ENCODE measurements around the gene GALNTL6. TPM values are rescaled to one million over a fixed set of nuclear protein-coding genes. Genes with fewer than 3 reads are reported as not detected.

GALNTL6 gene
- total RNA-seq, 2 donors from 2014 or later: 0.92 to 3.8 TPM

DNA sequence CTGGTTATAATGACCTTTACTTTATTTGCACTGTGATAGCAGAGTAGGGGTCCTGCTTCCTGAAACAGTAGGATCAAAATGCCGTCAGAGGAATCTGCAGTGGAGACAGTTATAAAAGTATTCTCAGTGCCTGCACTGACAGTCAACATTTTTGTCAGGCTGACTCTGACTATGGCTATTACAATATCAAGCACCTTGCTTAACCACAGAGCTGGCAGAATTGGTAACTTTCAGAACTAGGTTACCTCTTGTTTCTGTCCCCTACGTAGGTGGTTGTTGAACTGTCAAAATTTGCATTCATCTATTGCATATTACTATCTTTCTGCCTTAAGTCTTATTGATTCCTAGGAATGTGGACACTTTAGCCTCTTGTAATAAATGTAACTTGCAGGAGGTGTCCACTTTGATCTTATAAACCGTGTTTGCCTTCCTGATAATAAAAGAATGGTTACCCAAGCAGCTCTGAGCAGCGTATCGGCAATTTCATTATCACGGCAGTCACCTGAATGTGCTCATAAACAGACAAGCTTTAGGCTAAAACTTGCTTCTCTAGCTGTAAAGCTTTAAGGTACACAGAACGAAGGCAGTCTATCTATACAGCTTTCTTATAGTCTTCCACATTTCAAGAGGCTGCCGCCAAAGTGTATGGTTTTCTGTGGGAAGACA lies 1002.4 kb downstream of the GALNTL6 start:
- Histone ChIP-seq H3K27ac (no peak overlapping the region), H3K36me3 (no peaks in the 10 kb centered on the region), H3K9me3 (no peaks in the 10 kb centered on the region), H3K4me3 (no peak overlapping the region), H3K27me3 (replicated peaks; ENCODE audit: insufficient read depth) (no peaks in the 10 kb centered on the region), H3K4me1 (ENCODE audit: control insufficient read depth in 1 of 2, low read depth in 2 of 2) (no peaks in the 10 kb centered on the region)
- TF ChIP-seq, protein P1, sequence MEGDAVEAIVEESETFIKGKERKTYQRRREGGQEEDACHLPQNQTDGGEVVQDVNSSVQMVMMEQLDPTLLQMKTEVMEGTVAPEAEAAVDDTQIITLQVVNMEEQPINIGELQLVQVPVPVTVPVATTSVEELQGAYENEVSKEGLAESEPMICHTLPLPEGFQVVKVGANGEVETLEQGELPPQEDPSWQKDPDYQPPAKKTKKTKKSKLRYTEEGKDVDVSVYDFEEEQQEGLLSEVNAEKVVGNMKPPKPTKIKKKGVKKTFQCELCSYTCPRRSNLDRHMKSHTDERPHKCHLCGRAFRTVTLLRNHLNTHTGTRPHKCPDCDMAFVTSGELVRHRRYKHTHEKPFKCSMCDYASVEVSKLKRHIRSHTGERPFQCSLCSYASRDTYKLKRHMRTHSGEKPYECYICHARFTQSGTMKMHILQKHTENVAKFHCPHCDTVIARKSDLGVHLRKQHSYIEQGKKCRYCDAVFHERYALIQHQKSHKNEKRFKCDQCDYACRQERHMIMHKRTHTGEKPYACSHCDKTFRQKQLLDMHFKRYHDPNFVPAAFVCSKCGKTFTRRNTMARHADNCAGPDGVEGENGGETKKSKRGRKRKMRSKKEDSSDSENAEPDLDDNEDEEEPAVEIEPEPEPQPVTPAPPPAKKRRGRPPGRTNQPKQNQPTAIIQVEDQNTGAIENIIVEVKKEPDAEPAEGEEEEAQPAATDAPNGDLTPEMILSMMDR (IDR thresholded peaks at IDR 0.05): no peak
- no peak for DNase-seq (ENCODE audit: low spot score)
- no peak for ATAC-seq (ENCODE audit: insufficient number of reproducible peaks, low FRiP score, low read depth)

DNA sequence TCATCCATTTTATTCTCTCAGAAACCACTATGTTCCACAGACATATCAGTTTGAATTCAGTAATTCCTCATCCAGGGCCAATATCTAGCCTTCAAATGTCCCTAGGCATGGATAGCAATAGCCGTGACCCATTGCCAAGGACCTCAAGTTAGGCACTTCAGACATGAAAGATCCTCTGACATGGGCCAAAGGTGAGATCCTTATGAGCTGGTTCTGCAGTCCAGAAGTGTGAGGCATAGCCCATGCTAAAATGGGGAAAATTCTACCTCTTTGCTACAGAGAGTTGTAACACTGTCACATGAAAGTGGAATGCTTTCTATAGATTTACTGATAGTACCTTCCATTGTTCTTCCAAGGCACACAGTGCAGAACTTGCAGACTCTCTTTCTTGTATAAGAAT lies 1005.7 kb downstream of the GALNTL6 start:
- ATAC-seq (ENCODE audit: insufficient number of reproducible peaks, low FRiP score, low read depth) (no peak), DNase-seq (ENCODE audit: low spot score) (no peak)
- no peaks in the 10 kb centered on the region for H3K36me3 ChIP-seq
- H3K9me3 ChIP-seq: no peaks in the 10 kb centered on the region
- H3K4me1 ChIP-seq (ENCODE audit: control insufficient read depth in 1 of 2, low read depth in 2 of 2): no peaks in the 10 kb centered on the region
- TF ChIP-seq, protein P1 (IDR thresholded peaks at IDR 0.05): no peak
- no peaks in the 10 kb centered on the region for H3K27me3 ChIP-seq (replicated peaks; ENCODE audit: insufficient read depth)
- no peak overlapping the region for H3K4me3 ChIP-seq
- H3K27ac ChIP-seq: no peak overlapping the region

DNA sequence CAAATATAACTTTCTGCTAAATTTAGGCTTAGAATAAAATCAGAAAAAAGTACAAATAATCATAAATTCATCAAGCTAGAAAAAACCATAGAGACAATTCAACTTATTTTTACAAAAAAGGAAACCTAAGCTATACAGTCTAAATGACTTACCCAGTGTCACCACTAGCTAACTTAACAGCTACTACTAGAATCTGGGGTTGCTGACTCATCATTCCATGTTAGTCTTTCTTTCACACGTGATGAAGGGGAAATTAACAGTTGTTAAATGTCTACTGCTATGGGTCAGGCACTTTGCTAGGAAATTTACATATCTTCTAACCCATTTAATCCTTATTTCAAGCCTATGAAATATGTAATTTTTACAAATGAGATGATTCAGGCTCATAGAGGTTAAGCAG lies 1006.1 kb downstream of the GALNTL6 start:
- no peaks in the 10 kb centered on the region for H3K9me3 ChIP-seq
- no peak for DNase-seq (ENCODE audit: low spot score)
- TF ChIP-seq, protein P1 (IDR thresholded peaks at IDR 0.05): no peak
- no peak overlapping the region for H3K4me3 ChIP-seq
- no peak for ATAC-seq (ENCODE audit: insufficient number of reproducible peaks, low FRiP score, low read depth)
- no peaks in the 10 kb centered on the region for H3K27me3 ChIP-seq (replicated peaks; ENCODE audit: insufficient read depth)
- no peaks in the 10 kb centered on the region for H3K36me3 ChIP-seq
- H3K4me1 ChIP-seq (ENCODE audit: control insufficient read depth in 1 of 2, low read depth in 2 of 2): no peaks in the 10 kb centered on the region
- H3K27ac ChIP-seq: no peak overlapping the region

DNA sequence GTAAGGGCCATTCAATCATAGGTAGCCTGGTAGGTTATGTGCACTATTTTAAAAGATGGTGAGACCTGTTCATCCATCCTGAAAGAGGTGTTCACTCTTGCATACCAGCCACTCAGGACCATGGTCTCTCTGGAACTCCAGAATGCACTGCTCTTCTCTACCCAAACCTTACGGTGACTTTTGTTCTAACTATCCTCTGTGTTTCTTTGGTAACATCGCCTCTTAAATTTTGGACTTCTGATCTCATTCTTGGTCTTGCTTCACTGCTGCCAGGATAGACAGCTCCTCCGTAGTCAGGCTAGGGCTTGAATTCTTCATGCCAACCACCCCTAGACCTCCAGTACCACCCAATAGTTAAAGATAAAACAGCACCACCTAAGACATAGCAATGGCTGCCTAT lies 1009.1 kb downstream of the GALNTL6 start:
- ATAC-seq (ENCODE audit: insufficient number of reproducible peaks, low FRiP score, low read depth) (no peak), DNase-seq (ENCODE audit: low spot score) (no peak)
- Histone ChIP-seq H3K27ac (no peak overlapping the region), H3K27me3 (replicated peaks; ENCODE audit: insufficient read depth) (no peaks in the 10 kb centered on the region), H3K36me3 (no peaks in the 10 kb centered on the region), H3K4me3 (no peak overlapping the region), H3K4me1 (ENCODE audit: control insufficient read depth in 1 of 2, low read depth in 2 of 2) (peaks cover 9 to 15% of the 10 kb centered on the region in 2 donors), H3K9me3 (no peaks in the 10 kb centered on the region)
- TF ChIP-seq, protein P1 (IDR thresholded peaks at IDR 0.05): no peak

DNA sequence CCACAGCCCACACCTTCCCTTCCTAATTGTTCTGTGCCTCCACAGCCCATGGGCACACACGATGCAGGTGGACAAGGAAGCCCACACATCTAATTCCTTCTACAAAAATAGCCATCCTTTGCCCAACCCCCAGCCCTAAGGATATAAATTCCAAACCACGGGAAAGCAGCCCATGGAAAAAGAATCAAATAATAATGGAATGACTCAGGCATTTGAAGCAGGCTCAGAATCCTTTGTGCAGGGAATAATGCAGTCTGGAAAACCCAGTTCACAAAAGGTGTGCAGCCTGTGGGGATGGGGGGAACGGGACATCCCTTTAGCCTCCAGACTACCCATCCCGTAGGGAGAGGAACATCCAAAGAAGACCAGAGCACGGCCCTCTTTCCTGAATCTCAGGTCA lies 1013.1 kb downstream of the GALNTL6 start:
- Histone ChIP-seq H3K4me1 (ENCODE audit: control insufficient read depth in 1 of 2, low read depth in 2 of 2) (peaks cover 11 to 15% of the 10 kb centered on the region in 2 donors), H3K36me3 (no peaks in the 10 kb centered on the region), H3K27ac (no peak overlapping the region), H3K27me3 (replicated peaks; ENCODE audit: insufficient read depth) (no peaks in the 10 kb centered on the region), H3K9me3 (no peaks in the 10 kb centered on the region), H3K4me3 (no peak overlapping the region)
- TF ChIP-seq, protein P1 (IDR thresholded peaks at IDR 0.05): no peak
- no peak for DNase-seq (ENCODE audit: low spot score)
- no peak for ATAC-seq (ENCODE audit: insufficient number of reproducible peaks, low FRiP score, low read depth)

Data from thoracic aorta (tissue), 2 donors.